G401 (cell line): ENCODE measurements around the gene COQ4. TPM values are rescaled to one million over a fixed set of nuclear protein-coding genes. Genes with fewer than 3 reads are reported as not detected.
"Not testable (repeated sequence)": the region's sequence is repeated elsewhere in the genome, so short reads cannot be mapped to it uniquely, and the experiment has no call there.

ENCODE experiments used
- DNase-seq: peaks from one replicate; pipeline ENCODE4 v3.0.0-alpha.2; 2015; ENCODE audit warnings: low spot score
- in situ Hi-C: cut with HindIII; loops from 2 replicates; pipeline ENCODE4 v1.10.0; 2016; ENCODE audit warnings: low sequenced_read_pairs, mixed read lengths
- total RNA-seq: library from RNA; depleted of rRNA; stranded (reverse); fragments of >200 nt; shearing (Covaris generic); gene quantifications from 2 replicates; pipeline ENCODE4 v1.2.3, GENCODE V29; 2014

The COQ4 gene
- total RNA-seq, 1 experiment from 2014 or later = 44.3 TPM

DNA sequence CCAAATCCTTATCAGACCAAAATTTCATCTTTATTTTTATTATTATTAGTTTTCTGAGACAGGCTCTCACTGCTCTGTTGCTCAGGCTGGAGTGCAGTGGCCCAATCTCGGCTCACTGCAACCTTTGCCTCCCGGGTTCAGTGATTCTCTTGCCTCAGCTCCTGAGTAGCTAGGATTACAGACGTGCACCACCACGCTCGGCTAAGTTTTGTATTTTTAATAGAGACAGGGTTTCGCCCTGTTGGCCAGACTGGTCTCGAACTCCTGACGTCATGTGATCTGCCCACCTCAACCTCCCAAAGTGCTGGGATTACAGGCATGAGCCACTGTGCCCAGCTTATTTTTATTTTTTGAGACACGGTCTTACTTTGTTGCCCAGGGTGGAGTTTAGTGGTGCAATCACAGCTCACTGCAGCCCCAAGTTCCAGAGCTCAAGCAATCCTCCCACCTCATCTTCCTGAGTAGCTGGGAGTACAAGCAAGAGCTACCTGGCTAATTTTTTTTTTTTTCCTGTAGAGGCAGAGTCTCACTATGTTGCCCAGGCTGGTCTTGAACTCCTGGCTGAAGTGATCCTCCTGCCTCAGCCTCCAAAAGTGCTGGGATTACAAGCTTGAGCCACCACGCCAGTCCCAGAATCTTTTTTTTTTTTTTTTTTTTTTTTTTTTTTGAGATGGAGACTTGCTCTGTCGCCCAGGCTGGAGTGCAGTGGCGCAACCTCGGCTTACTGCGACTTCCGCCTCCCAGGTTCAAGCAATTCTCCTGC is 16.4 kb downstream of the COQ4 start:
- DNase-seq, in situ Hi-C loops: not testable (repeated sequence)

GRCh38 chr9:128339761-128340690 is 17.4 kb downstream of the COQ4 start, which contains the start of gene SLC27A4:
Gene SLC27A4, plus strand, starts transcription at chr9:128340527. Its CDS starts 2,606 bp downstream, at chr9:128343133.
- in situ Hi-C loops = no loop called here
- peak; percentile 82 for DNase-seq

GRCh38 chr9:128340691-128341434 is 18.2 kb downstream of the COQ4 start:
- no peak for DNase-seq
- in situ Hi-C loops = no loop called here

DNA sequence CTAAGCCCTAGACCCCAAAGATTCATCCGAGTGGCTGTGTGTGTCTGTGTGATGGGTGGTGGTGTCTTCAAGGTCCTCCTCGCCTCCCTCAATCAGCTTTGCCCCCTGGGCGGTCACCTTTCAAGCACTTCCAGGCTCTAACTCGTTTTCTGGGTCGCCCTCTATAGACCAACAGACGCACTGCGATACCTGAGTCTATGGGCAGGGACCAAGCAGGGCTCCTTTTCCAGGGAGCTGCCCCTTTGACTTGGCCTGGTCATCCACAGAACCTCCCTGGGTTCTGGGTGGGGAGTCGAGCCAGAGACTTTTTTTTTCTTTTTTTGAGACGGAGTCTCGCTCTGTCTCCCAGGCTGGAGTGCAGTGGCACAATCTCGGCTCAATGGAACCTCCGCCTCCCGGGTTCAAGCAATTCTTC is 18.8 kb downstream of the COQ4 start:
- DNase-seq = peak; percentile 81
- in situ Hi-C loops = no loop called here

GRCh38 chr9:128342971-128343680 is 20.5 kb downstream of the COQ4 start:
- in situ Hi-C loops = no loop called here
- DNase-seq = no peak

- no peak for DNase-seq
- in situ Hi-C loops = no loop called here
These were observed 21.2 kb downstream of the COQ4 start for GRCh38 chr9:128343855-128344254.

GRCh38 chr9:128344931-128345605 is 22.4 kb downstream of the COQ4 start:
- DNase-seq = no peak
- in situ Hi-C loops = no loop called here

- in situ Hi-C loops = no loop called here
These were observed 26.5 kb downstream of the COQ4 start for GRCh38 chr9:128349125-128349524.

GRCh38 chr9:128349772-128350171 is 27.1 kb downstream of the COQ4 start:
- in situ Hi-C loops = no loop called here

More at GRCh38 chr9:128349125-128349524, 26.5 kb downstream of the COQ4 start:
- no peak for DNase-seq

GRCh38 chr9:128355451-128355850 is 32.8 kb downstream of the COQ4 start:
- DNase-seq = no peak
- in situ Hi-C loops = no loop called here

More at GRCh38 chr9:128349772-128350171, 27.1 kb downstream of the COQ4 start:
- DNase-seq = no peak

DNA sequence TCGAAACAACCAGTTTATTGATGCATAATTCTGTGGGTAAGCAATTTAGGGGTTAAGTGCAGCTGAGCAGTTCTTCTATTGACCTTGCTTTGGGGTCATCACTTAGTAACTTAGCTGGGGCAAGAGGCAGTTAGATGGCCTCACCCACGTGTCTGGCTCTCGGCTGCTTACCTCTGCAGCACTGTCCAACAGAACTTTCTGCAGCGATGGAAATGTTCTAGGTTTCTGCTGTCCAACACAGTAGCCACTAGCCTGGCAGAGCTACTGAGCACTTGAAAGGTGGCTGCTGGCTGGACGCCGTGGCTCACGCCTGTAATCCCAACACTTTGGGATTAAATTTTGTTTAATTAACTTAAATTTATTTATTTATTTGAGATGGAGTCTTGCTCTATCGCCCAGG is 35.5 kb downstream of the COQ4 start:
- in situ Hi-C loops = no loop called here
- DNase-seq = no peak

DNA sequence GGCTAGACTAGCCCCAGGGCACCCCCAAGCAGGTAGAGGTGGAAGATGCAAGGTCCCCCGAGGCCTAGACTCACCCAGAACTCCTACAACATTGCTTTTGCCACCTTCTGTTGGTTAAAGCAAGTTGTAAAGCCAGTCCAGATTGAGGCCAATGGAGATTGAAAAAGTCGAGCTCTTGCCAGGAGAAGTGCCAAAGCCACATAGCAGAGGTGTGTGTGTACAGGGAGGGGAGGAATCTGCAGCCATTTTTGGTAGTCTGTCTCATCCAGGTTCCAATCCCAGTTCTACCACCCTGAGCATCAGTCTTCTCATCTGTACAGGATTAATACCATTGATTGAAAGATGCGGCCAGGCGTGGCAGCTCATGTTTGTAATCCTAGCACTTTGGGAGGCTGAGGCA is 36.2 kb downstream of the COQ4 start:
- in situ Hi-C loops = no loop called here
- no peak for DNase-seq

DNA sequence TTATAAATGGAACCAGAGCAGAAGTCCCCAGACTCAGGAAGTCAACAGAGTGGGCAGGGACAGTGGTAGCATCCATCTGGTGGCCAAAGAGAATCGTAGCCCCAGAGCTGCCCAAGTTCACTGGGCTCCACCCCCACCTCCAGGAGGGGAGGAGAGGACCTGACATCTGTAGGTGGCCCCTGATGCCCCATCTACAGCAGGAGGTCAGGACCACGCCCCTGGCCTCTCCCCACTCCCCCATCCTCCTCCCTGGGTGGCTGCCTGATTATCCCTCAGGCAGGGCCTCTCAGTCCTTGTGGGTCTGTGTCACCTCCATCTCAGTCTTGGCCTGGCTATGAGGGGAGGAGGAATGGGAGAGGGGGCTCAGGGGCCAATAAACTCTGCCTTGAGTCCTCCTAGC is 38.2 kb downstream of the COQ4 start:
- no peak for DNase-seq
- in situ Hi-C loops = no loop called here

- no peak for DNase-seq
- in situ Hi-C loops = no loop called here
These were observed 38.8 kb downstream of the COQ4 start for GRCh38 chr9:128361296-128361985.

GRCh38 chr9:128361986-128362646 is 39.5 kb downstream of the COQ4 start:
- in situ Hi-C loops = no loop called here
- DNase-seq = peak; percentile 94

DNA sequence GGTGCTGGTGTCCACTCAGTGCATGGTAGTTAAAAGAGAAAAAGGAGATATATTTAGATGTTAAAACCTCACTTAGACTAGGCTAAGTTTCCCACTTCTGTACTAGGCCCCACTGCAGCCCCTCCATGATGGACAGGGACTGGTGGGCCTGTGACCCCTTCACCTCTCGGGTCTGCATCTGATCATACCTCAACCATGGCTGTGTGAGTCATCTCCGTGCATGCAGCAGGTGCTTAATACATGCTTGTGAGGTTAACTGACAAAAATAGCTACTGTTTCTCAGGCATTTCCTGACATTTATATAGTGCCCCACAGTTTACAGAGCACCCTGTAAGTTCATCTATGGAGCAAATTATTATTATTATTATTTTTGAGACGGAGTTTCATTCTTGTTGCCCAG is 40.1 kb downstream of the COQ4 start:
- DNase-seq = no peak
- in situ Hi-C loops = no loop called here

DNA sequence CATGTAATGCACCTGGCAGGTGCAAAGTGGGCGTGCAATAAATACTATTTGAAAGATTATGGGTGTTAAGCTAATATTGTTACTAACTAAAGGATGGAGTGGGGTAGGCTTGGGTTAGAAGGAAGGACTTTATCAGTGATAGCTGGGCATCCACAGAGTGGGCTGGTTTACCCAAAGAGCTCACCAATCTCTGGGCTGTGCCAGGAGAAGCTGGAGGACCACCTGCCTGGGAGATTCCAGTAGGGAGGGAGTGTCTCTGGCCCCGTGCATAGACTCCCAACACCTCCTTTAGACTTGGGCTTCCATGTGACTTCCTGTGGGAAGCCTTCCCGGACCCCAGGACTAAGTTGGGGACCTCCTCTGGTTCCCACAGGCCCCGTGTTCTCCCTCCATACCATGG is 42.9 kb downstream of the COQ4 start:
- in situ Hi-C loops = no loop called here
- DNase-seq = no peak
